ENCODE measurements around the gene RPS6KA4. TPM values are rescaled to one million over a fixed set of nuclear protein-coding genes. Genes with fewer than 3 reads are reported as not detected.
"Not testable (repeated sequence)": the region's sequence is repeated elsewhere in the genome, so short reads cannot be mapped to it uniquely, and the experiment has no call there.

RPS6KA4 gene
- total and polyA plus RNA-seq, 5 donors: 12.8 to 17.6 (median 17.0) TPM

- no peaks in the 10 kb centered on the region for H3K9me3 ChIP-seq (ENCODE audit: control insufficient read depth, low read length)
- H3K4me1 ChIP-seq (ENCODE audit: control insufficient read depth, insufficient read depth, low read length): no peaks in the 10 kb centered on the region
- H3K4me3 ChIP-seq (ENCODE audit: low read length): peak within 1 kb of the TSS; percentile 82
- DNase-seq: peak; percentile 98 to 99 (median 99)
- intact Hi-C loops (cut with DNase I): no loop called here
- H3K27ac ChIP-seq (ENCODE audit: low read length): peak within 1 kb of the TSS; percentile 98
- no peaks in the 10 kb centered on the region for H3K27me3 ChIP-seq (ENCODE audit: control insufficient read depth, insufficient read depth)
- ATAC-seq: peak; percentile 92
- under 1% methylated on average over 61 of the region's 61 CpGs for WGBS
Measured at GRCh38 chr11:64317961-64318765, 40.8 kb upstream of the RPS6KA4 start, which contains the start of gene PRDX5. PRDX5 (plus strand) TSS chr11:64318121; CDS start chr11:64318216, 95 bp downstream.

- Histone ChIP-seq H3K4me1 (ENCODE audit: control insufficient read depth, insufficient read depth, low read length) (no peaks in the 10 kb centered on the region), H3K4me3 (ENCODE audit: low read length) (peak overlapping the region; percentile 82), H3K27ac (ENCODE audit: low read length) (peak overlapping the region; percentile 28), H3K27me3 (ENCODE audit: control insufficient read depth, insufficient read depth) (no peaks in the 10 kb centered on the region), H3K9me3 (ENCODE audit: control insufficient read depth, low read length) (no peaks in the 10 kb centered on the region)
- WGBS: 24% methylated on average over 19 of the region's 19 CpGs
- intact Hi-C loops (cut with DNase I): no loop called here
- ATAC-seq (no peak), DNase-seq (peak in 1 of 3 donors; percentile 68)
Measured at GRCh38 chr11:64318766-64319761, 39.9 kb upstream of the RPS6KA4 start.

- H3K27me3 ChIP-seq (ENCODE audit: control insufficient read depth, insufficient read depth): no peaks in the 10 kb centered on the region
- H3K4me1 ChIP-seq (ENCODE audit: control insufficient read depth, insufficient read depth, low read length): no peaks in the 10 kb centered on the region
- no peak overlapping the region for H3K27ac ChIP-seq (ENCODE audit: low read length)
- H3K4me3 ChIP-seq (ENCODE audit: low read length): no peak overlapping the region
- intact Hi-C loops (cut with DNase I): no loop called here
- 95% methylated on average over 7 of the region's 7 CpGs for WGBS
- ATAC-seq (no peak), DNase-seq (peak in 2 of 3 donors; percentile 28 to 31)
- no peaks in the 10 kb centered on the region for H3K9me3 ChIP-seq (ENCODE audit: control insufficient read depth, low read length)
Measured at GRCh38 chr11:64320556-64320955, 38.4 kb upstream of the RPS6KA4 start.

- Histone ChIP-seq H3K27ac (ENCODE audit: low read length) (no peak overlapping the region), H3K27me3 (ENCODE audit: control insufficient read depth, insufficient read depth) (no peaks in the 10 kb centered on the region), H3K4me1 (ENCODE audit: control insufficient read depth, insufficient read depth, low read length) (no peaks in the 10 kb centered on the region), H3K9me3 (ENCODE audit: control insufficient read depth, low read length) (no peaks in the 10 kb centered on the region), H3K4me3 (ENCODE audit: low read length) (no peak overlapping the region)
- DNase-seq: peak in 1 of 3 donors; percentile 13
- 82% methylated on average over 5 of the region's 5 CpGs for WGBS
- no peak for ATAC-seq
- intact Hi-C loops (cut with DNase I): no loop called here
Measured at GRCh38 chr11:64321026-64321425, 37.9 kb upstream of the RPS6KA4 start.

GRCh38 chr11:64321533-64321932 lies 37.4 kb upstream of the RPS6KA4 start:
- WGBS: 91% methylated on average over 5 of the region's 5 CpGs
- intact Hi-C loops (cut with DNase I): no loop called here

GRCh38 chr11:64322925-64323260 lies 36.1 kb upstream of the RPS6KA4 start:
- DNase-seq: no peak
- 81% methylated on average over 7 of the region's 7 CpGs for WGBS
- intact Hi-C loops (cut with DNase I): no loop called here
- no peaks in the 10 kb centered on the region for H3K4me1 ChIP-seq (ENCODE audit: control insufficient read depth, insufficient read depth, low read length)
- ATAC-seq: no peak
- H3K9me3 ChIP-seq (ENCODE audit: control insufficient read depth, low read length): no peaks in the 10 kb centered on the region
- no peak overlapping the region for H3K27ac ChIP-seq (ENCODE audit: low read length)
- H3K4me3 ChIP-seq (ENCODE audit: low read length): no peak overlapping the region
- no peaks in the 10 kb centered on the region for H3K27me3 ChIP-seq (ENCODE audit: control insufficient read depth, insufficient read depth)

More at GRCh38 chr11:64321533-64321932, 37.4 kb upstream of the RPS6KA4 start:
- no peak overlapping the region for H3K4me3 ChIP-seq (ENCODE audit: low read length)
- no peaks in the 10 kb centered on the region for H3K27me3 ChIP-seq (ENCODE audit: control insufficient read depth, insufficient read depth)
- H3K4me1 ChIP-seq (ENCODE audit: control insufficient read depth, insufficient read depth, low read length): no peaks in the 10 kb centered on the region
- DNase-seq (peak in 2 of 3 donors; percentile 14 to 18), ATAC-seq (no peak)
- no peaks in the 10 kb centered on the region for H3K9me3 ChIP-seq (ENCODE audit: control insufficient read depth, low read length)
- H3K27ac ChIP-seq (ENCODE audit: low read length): no peak overlapping the region

- DNase-seq (peak in 2 of 3 donors; percentile 42), ATAC-seq (no peak)
- intact Hi-C loops (cut with DNase I): no loop called here
- Histone ChIP-seq H3K9me3 (ENCODE audit: control insufficient read depth, low read length) (no peaks in the 10 kb centered on the region), H3K27ac (ENCODE audit: low read length) (no peak overlapping the region), H3K4me1 (ENCODE audit: control insufficient read depth, insufficient read depth, low read length) (no peaks in the 10 kb centered on the region), H3K4me3 (ENCODE audit: low read length) (no peak overlapping the region), H3K27me3 (ENCODE audit: control insufficient read depth, insufficient read depth) (no peaks in the 10 kb centered on the region)
- WGBS: 76% methylated on average over 5 of the region's 5 CpGs
Measured at GRCh38 chr11:64323373-64323772, 35.6 kb upstream of the RPS6KA4 start.

GRCh38 chr11:64323984-64324383 lies 35.0 kb upstream of the RPS6KA4 start:
- DNase-seq: peak in 2 of 3 donors; percentile 41 to 44
- H3K27ac ChIP-seq (ENCODE audit: low read length); H3K4me1 ChIP-seq (ENCODE audit: control insufficient read depth, insufficient read depth, low read length); H3K9me3 ChIP-seq (ENCODE audit: control insufficient read depth, low read length); H3K4me3 ChIP-seq (ENCODE audit: low read length); intact Hi-C loops (cut with DNase I); H3K27me3 ChIP-seq (ENCODE audit: control insufficient read depth, insufficient read depth); ATAC-seq: not testable (repeated sequence)
- WGBS: 84% methylated on average over 4 of the region's 4 CpGs

GRCh38 chr11:64324692-64325469 lies 34.1 kb upstream of the RPS6KA4 start:
- intact Hi-C loops (cut with DNase I): no loop called here
- no peak overlapping the region for H3K27ac ChIP-seq (ENCODE audit: low read length)
- ATAC-seq (no peak), DNase-seq (peak in 1 of 3 donors; percentile 5)
- 84% methylated on average over 11 of the region's 11 CpGs for WGBS
- no peaks in the 10 kb centered on the region for H3K9me3 ChIP-seq (ENCODE audit: control insufficient read depth, low read length)
- H3K4me1 ChIP-seq (ENCODE audit: control insufficient read depth, insufficient read depth, low read length): no peaks in the 10 kb centered on the region
- H3K27me3 ChIP-seq (ENCODE audit: control insufficient read depth, insufficient read depth): no peaks in the 10 kb centered on the region
- no peak overlapping the region for H3K4me3 ChIP-seq (ENCODE audit: low read length)

- ATAC-seq (no peak), DNase-seq (no peak)
- intact Hi-C loops (cut with DNase I): no loop called here
- Histone ChIP-seq H3K27me3 (ENCODE audit: control insufficient read depth, insufficient read depth) (no peaks in the 10 kb centered on the region), H3K4me1 (ENCODE audit: control insufficient read depth, insufficient read depth, low read length) (peaks cover 7% of the 10 kb centered on the region), H3K4me3 (ENCODE audit: low read length) (no peak overlapping the region), H3K9me3 (ENCODE audit: control insufficient read depth, low read length) (no peaks in the 10 kb centered on the region), H3K27ac (ENCODE audit: low read length) (no peak overlapping the region)
- 82% methylated on average over 2 of the region's 2 CpGs for WGBS
Measured at GRCh38 chr11:64327375-64327774, 31.6 kb upstream of the RPS6KA4 start.
